SK-N-MC (cell line): ENCODE results near the gene STAG3.
"Not testable (repeated sequence)": the region's sequence is repeated elsewhere in the genome, so short reads cannot be mapped to it uniquely, and the experiment has no call there.

Source experiments
- DNase-seq: peaks from one replicate; pipeline ENCODE4 v3.0.0-alpha.2; 2011; ENCODE audit warnings: low read depth, low spot score
- H3K27ac ChIP-seq: fragments of 200-600 bp; sonication (generic); 2 replicates; pipeline ENCODE4 v1.5.1; 2016; ENCODE audit warnings: mixed run types
- H3K36me3 ChIP-seq: fragments of 200-600 bp; sonication (generic); 2 replicates; pipeline ENCODE4 v1.6.1; 2017; ENCODE audit warnings: antibody characterized with exemption, low read length, mixed read lengths; ENCODE audit not compliant: insufficient read depth
- H3K4me3 ChIP-seq: fragments of 200-600 bp; sonication (generic); 2 replicates; pipeline ENCODE4 v1.5.1; 2016
- H3K9ac ChIP-seq: fragments of 200-600 bp; sonication (generic); 2 replicates; pipeline ENCODE4 v1.8.0; 2017; ENCODE audit warnings: mixed run types, mixed read lengths; ENCODE audit not compliant: insufficient read length
- H3K9me3 ChIP-seq: fragments of 200-600 bp; sonication (generic); 2 replicates; pipeline ENCODE4 v1.6.1; 2017; ENCODE audit warnings: low read depth, mild to moderate bottlenecking, antibody characterized with exemption, low read length, moderate library complexity, mixed read lengths
- EZH2 ChIP-seq: fragments of 200-600 bp; sonication (generic); IDR thresholded peaks from one replicate; pipeline ENCODE4 v1.6.1; 2017; ENCODE audit warnings: antibody characterized with exemption
- FOXP2 ChIP-seq: optimal IDR thresholded peaks from 2 replicates; pipeline ENCODE3; 2011; ENCODE audit warnings: mild to moderate bottlenecking, moderate library complexity; ENCODE audit not compliant: insufficient read depth; ENCODE audit errors: extremely low read length, control extremely low read depth
- POLR2AphosphoS5 ChIP-seq: IDR thresholded peaks from 2 replicates; pipeline ENCODE4 v1.6.1; 2012; ENCODE audit warnings: mild to moderate bottlenecking, low read depth, low read length, borderline replicate concordance

The STAG3 gene

GRCh38 chr7:100137851-100138760, 39.6 kb upstream of the STAG3 start:
- no peak for DNase-seq
- Histone ChIP-seq H3K9me3 (no peaks in the 10 kb centered on the region), H3K4me3 (no peak overlapping the region), H3K36me3 (no peaks in the 10 kb centered on the region), H3K27ac (no peak overlapping the region), H3K9ac (no peak overlapping the region)
- TF ChIP-seq POLR2AphosphoS5 (no peak), FOXP2 (no peak), EZH2 (no peak)

GRCh38 chr7:100141555-100141949, 36.2 kb upstream of the STAG3 start:
- Histone ChIP-seq H3K4me3 (no peak overlapping the region), H3K9ac (no peak overlapping the region), H3K36me3 (no peaks in the 10 kb centered on the region), H3K27ac (no peak overlapping the region), H3K9me3 (no peaks in the 10 kb centered on the region)
- no peak for DNase-seq
- no peak for TF ChIP-seq FOXP2
- no peak for TF ChIP-seq POLR2AphosphoS5
- TF ChIP-seq EZH2, result no peak

GRCh38 chr7:100142461-100142860, 35.3 kb upstream of the STAG3 start:
- no peak overlapping the region for H3K27ac ChIP-seq
- no peak overlapping the region for H3K4me3 ChIP-seq
- H3K9me3 ChIP-seq, result no peaks in the 10 kb centered on the region
- H3K9ac ChIP-seq, result no peak overlapping the region
- no peaks in the 10 kb centered on the region for H3K36me3 ChIP-seq
- DNase-seq, result no peak
- TF ChIP-seq EZH2, result no peak
- TF ChIP-seq POLR2AphosphoS5, result no peak
- TF ChIP-seq FOXP2, result no peak

- H3K27ac ChIP-seq, result not testable (repeated sequence)
Observed at GRCh38 chr7:100146350-100146749, 31.4 kb upstream of the STAG3 start.

GRCh38 chr7:100147278-100147677, 30.4 kb upstream of the STAG3 start:
- no peaks in the 10 kb centered on the region; the same call in 1 of the 2 replicates for H3K36me3 ChIP-seq
- no peaks in the 10 kb centered on the region for H3K9me3 ChIP-seq
- no peak overlapping the region for H3K27ac ChIP-seq
- TF ChIP-seq FOXP2 (no peak), EZH2 (no peak), POLR2AphosphoS5 (no peak)
- no peak overlapping the region for H3K4me3 ChIP-seq
- no peak overlapping the region for H3K9ac ChIP-seq
- DNase-seq, result no peak

More at GRCh38 chr7:100146350-100146749, 31.4 kb upstream of the STAG3 start:
- H3K36me3 ChIP-seq, DNase-seq, H3K4me3 ChIP-seq, H3K9me3 ChIP-seq, H3K9ac ChIP-seq: not testable (repeated sequence)

DNA sequence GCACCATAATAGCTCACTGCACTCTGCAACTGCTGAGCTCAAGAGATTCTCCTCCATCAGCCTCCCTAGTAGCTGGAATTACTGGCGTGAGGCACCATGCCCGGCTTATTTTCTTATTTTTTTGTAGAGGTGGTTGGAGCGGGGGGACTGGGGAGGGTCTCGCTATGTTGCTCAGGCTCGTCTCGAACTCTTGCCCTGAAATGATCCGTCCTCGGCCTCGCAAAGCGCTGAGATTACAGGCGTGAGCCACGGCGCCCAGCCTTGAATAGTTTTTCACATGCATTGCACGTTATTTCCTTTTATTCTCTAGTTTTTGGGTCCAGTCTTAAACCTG, 29.5 kb upstream of the STAG3 start:
- TF ChIP-seq EZH2 (no peak), POLR2AphosphoS5 (no peak), FOXP2 (no peak)
- H3K9ac ChIP-seq, result peak overlapping the region; percentile 78

DNA sequence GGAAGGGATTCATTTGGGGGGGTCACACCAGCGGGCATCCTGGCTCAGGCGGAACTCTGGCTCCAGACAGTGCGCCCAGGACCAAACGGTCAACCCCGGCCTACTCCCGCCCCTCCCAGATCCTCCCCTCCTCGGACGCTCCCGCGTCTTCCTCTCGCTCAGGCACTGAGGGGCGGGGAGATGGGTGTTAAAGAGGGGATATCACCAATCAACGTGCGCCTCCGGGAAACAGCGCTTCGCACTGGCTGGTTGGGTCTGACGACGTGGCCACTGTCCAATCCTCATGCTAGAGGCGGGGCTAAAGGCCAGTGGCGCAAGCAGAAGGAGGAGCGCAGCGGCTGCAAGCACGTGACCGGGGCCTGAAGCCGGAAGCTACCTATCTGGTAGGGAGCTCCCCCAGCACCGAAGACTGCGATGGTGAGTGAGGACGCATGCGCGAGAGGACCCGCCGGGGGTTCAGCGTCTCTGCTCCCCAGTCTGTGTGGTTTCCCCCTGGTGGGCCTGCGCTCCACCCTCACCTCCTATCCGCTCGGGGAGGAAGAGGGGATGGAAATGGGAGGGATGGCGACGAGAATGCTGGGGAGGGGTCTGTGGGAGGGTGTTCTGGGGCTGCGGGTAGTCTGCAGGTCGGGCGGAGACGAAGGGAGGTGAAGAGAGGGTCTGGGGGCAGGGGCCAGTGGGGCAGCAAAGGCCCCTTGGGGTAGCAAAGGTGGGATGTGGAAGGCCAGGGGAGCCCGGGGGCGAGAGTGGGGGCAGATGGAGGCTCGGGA, 29.0 kb upstream of the STAG3 start, which contains the start of gene LAMTOR4:
LAMTOR4 (plus strand) TSS at position 360 of the 770 bp plus-strand sequence; CDS start at position 415, 55 bp downstream.
- H3K27ac ChIP-seq, result peak within 1 kb of the TSS; percentile 92
- H3K4me3 ChIP-seq, result peak within 1 kb of the TSS; percentile 90
- H3K36me3 ChIP-seq, result peaks cover 10% of the 10 kb centered on the region; the same call in 1 of the 2 replicates
- no peaks in the 10 kb centered on the region for H3K9me3 ChIP-seq
- H3K9ac ChIP-seq, result peak within 1 kb of the TSS; percentile 90
- TF ChIP-seq FOXP2 (no peak), POLR2AphosphoS5 (peak; percentile 94), EZH2 (no peak)
- DNase-seq, result peak; percentile 95

More for the DNA sequence above, 29.5 kb upstream of the STAG3 start:
- Histone ChIP-seq H3K27ac (peak overlapping the region; percentile 92), H3K9me3 (no peaks in the 10 kb centered on the region), H3K36me3 (peaks cover 5% of the 10 kb centered on the region; the same call in 1 of the 2 replicates), H3K4me3 (peak overlapping the region; percentile 90)
- no peak for DNase-seq

- Histone ChIP-seq H3K36me3 (peaks cover 32% of the 10 kb centered on the region; the same call in 1 of the 2 replicates), H3K9ac (no peak overlapping the region)
Observed at GRCh38 chr7:100152404-100152803, 25.3 kb upstream of the STAG3 start.

More at GRCh38 chr7:100152404-100152803, 25.3 kb upstream of the STAG3 start:
- TF ChIP-seq EZH2, result no peak
- no peak for TF ChIP-seq FOXP2
- no peak for DNase-seq
- Histone ChIP-seq H3K4me3 (no peak overlapping the region), H3K27ac (no peak overlapping the region), H3K9me3 (no peaks in the 10 kb centered on the region)
